Liver (tissue), 9 donors: ENCODE data around the gene RANBP3. TPM values are rescaled to one million over a fixed set of nuclear protein-coding genes. Genes with fewer than 3 reads are reported as not detected.

Experiments used
- DNase-seq: peaks from one replicate; pipeline ENCODE4 v3.0.0-alpha.2; 2017; ENCODE audit warnings: low spot score
- H3K27ac ChIP-seq, 2 donors: one replicate each; pipeline ENCODE4 v1.7.0; 2013; ENCODE audit warnings: inconsistent platforms in 2 of 2, low read length in 2 of 2, control low read depth in 1 of 2, low read depth in 1 of 2, mild to moderate bottlenecking in 1 of 2
- H3K27me3 ChIP-seq, 4 donors: one replicate each; pipeline versions ENCODE4 v1.6.1 to v1.7.0; 2013; ENCODE audit warnings: low read length in 3 of 4, inconsistent platforms in 1 of 4, mild to moderate bottlenecking in 1 of 4, moderate library complexity in 1 of 4; ENCODE audit not compliant: control insufficient read depth in 4 of 4, insufficient read depth in 4 of 4
- H3K36me3 ChIP-seq, 4 donors: one replicate each; pipeline versions ENCODE4 v1.6.1 to v1.7.0; 2013; ENCODE audit warnings: low read length in 3 of 4, mild to moderate bottlenecking in 3 of 4, low read depth in 1 of 4, moderate library complexity in 1 of 4; ENCODE audit not compliant: control insufficient read depth in 4 of 4, insufficient read depth in 3 of 4
- H3K4me1 ChIP-seq, 4 donors: one replicate each; pipeline versions ENCODE4 v1.6.1 to v1.7.0; 2013; ENCODE audit warnings: low read length in 3 of 4, mild to moderate bottlenecking in 3 of 4, moderate library complexity in 1 of 4; ENCODE audit not compliant: control insufficient read depth in 4 of 4, insufficient read depth in 4 of 4
- H3K4me3 ChIP-seq, 3 donors: one replicate each; pipeline versions ENCODE4 v1.6.1 to v1.7.0; 2013; ENCODE audit warnings: low read length in 3 of 3, control low read depth in 1 of 3, low read depth in 1 of 3, mild to moderate bottlenecking in 1 of 3
- H3K9ac ChIP-seq, 2 donors: one replicate each; pipeline ENCODE4 v1.7.0; 2013; ENCODE audit warnings: low read length in 2 of 2, mild to moderate bottlenecking in 2 of 2, moderate library complexity in 2 of 2, control low read depth in 1 of 2, low read depth in 1 of 2
- H3K9me3 ChIP-seq, 4 donors: one replicate each; pipeline versions ENCODE4 v1.6.1 to v1.7.0; 2013; ENCODE audit warnings: low read length in 3 of 4; ENCODE audit not compliant: control insufficient read depth in 4 of 4
- ATF3 ChIP-seq: IDR thresholded peaks from 2 replicates; pipeline ENCODE4 v1.6.1; 2016; ENCODE audit warnings: antibody characterized with exemption
- CTCF ChIP-seq: fragments of 150-350 bp; IDR thresholded peaks from 2 replicates; pipeline ENCODE4 v1.5.1; 2017; ENCODE audit warnings: improper control_type of control experiment, low read depth, low read length; ENCODE audit not compliant: missing input control
- EGR1 ChIP-seq, 2 donors: IDR thresholded peaks; 2 replicates each; pipeline ENCODE4 v1.6.1; 2016 to 2018; ENCODE audit warnings: antibody characterized with exemption in 2 of 2, low read depth in 2 of 2
- FOXA1 ChIP-seq: IDR thresholded peaks from 2 replicates; pipeline ENCODE4 v1.6.1; 2016; ENCODE audit warnings: antibody characterized with exemption
- FOXA2 ChIP-seq: IDR thresholded peaks from 2 replicates; pipeline ENCODE4 v1.6.1; 2016; ENCODE audit warnings: antibody characterized with exemption
- GABPA ChIP-seq, 2 donors: IDR thresholded peaks in 1 of 2; conservative IDR thresholded peaks in 1 of 2; 2 replicates each; pipeline ENCODE4 v1.6.1; 2016; ENCODE audit warnings: antibody characterized with exemption in 2 of 2, mild to moderate bottlenecking in 1 of 2, moderate library complexity in 1 of 2
- HNF4A ChIP-seq, 2 donors: conservative IDR thresholded peaks; 2 replicates each; pipeline ENCODE4 v1.6.1; 2016; ENCODE audit warnings: antibody characterized with exemption in 2 of 2, mild to moderate bottlenecking in 2 of 2
- HNF4G ChIP-seq: IDR thresholded peaks from 2 replicates; pipeline ENCODE4 v1.6.1; 2016; ENCODE audit warnings: antibody characterized with exemption
- JUND ChIP-seq, 2 donors: IDR thresholded peaks; 2 replicates each; pipeline ENCODE4 v1.6.1; 2016; ENCODE audit warnings: antibody characterized with exemption in 2 of 2
- MAX ChIP-seq: IDR thresholded peaks from 2 replicates; pipeline ENCODE4 v1.6.1; 2016; ENCODE audit warnings: antibody characterized with exemption
- NR2F2 ChIP-seq: IDR thresholded peaks from 2 replicates; pipeline ENCODE4 v1.6.1; 2016; ENCODE audit warnings: antibody characterized with exemption
- RAD21 ChIP-seq, 2 donors: IDR thresholded peaks; 2 replicates each; pipeline ENCODE4 v1.6.1; 2016; ENCODE audit warnings: antibody characterized with exemption in 2 of 2, mild to moderate bottlenecking in 2 of 2
- REST ChIP-seq: IDR thresholded peaks from 2 replicates; pipeline ENCODE4 v1.6.1; 2016; ENCODE audit warnings: antibody characterized with exemption, mild to moderate bottlenecking
- RXRA ChIP-seq, 2 donors: IDR thresholded peaks; 2 replicates each; pipeline ENCODE4 v1.6.1; 2017 to 2018; ENCODE audit warnings: antibody characterized with exemption in 2 of 2, mild to moderate bottlenecking in 1 of 2
- SP1 ChIP-seq: IDR thresholded peaks from 2 replicates; pipeline ENCODE4 v1.6.1; 2018; ENCODE audit warnings: antibody characterized with exemption, mild to moderate bottlenecking
- TAF1 ChIP-seq: conservative IDR thresholded peaks from 2 replicates; pipeline ENCODE4 v1.6.1; 2016; ENCODE audit warnings: antibody characterized with exemption, mild to moderate bottlenecking
- YY1 ChIP-seq: IDR thresholded peaks from 2 replicates; pipeline ENCODE4 v1.6.1; 2016; ENCODE audit warnings: antibody characterized with exemption, mild to moderate bottlenecking
- ZBTB33 ChIP-seq: IDR thresholded peaks from 2 replicates; pipeline ENCODE4 v1.6.1; 2016; ENCODE audit warnings: antibody characterized with exemption
- WGBS: extraction: QIAGEN DNeasy Blood & Tissue Kit; methylation state at CpG from one replicate; pipeline ENCODE4 v1.1.7; 2013; 5-methylcytosine and 5-hydroxymethylcytosine counted together
- polyA plus RNA-seq, 2 donors: library from polyadenylated mRNA; stranded (reverse) in 1 of 2; unstranded in 1 of 2; fragments of 200-250 nt in 1 of 2; fragments of >200 nt in 1 of 2; fragmentation: Nextera tagmentation in 1 of 2; extraction: Ambion mirVana in 1 of 2; gene quantifications; one replicate each; pipeline versions ENCODE4 v1.2.1 to v1.2.3, GENCODE V29; 2013 to 2015
- total RNA-seq, 2 donors: library from RNA; depleted of rRNA; stranded (reverse); fragments of >200 nt; gene quantifications; one replicate each; pipeline ENCODE4 v1.2.3, GENCODE V29; 2014
- donor health status: healthy.
- donor health status: healthy.
- donor health status: healthy.
- donor health status: healthy.
- donor health status: healthy.

The RANBP3 gene
- total and polyA plus RNA-seq, 4 donors = 10.0 to 23.3 (median 20.7) TPM

- WGBS = 96% methylated on average over 30 of the region's 30 CpGs
- Histone ChIP-seq H3K9me3 (no peaks in the 10 kb centered on the region), H3K4me1 (peaks cover 0 to 12% (median 4%) of the 10 kb centered on the region in 4 donors), H3K4me3 (no peak overlapping the region), H3K27ac (no peak overlapping the region), H3K9ac (no peak overlapping the region), H3K27me3 (no peaks in the 10 kb centered on the region), H3K36me3 (peaks cover 8 to 25% (median 10%) of the 10 kb centered on the region in 4 donors)
- no peak for DNase-seq
- TF ChIP-seq RAD21 (IDR thresholded peaks at IDR 0.05) (no peak), HNF4G (no peak), ATF3 (no peak), REST (no peak), JUND (IDR thresholded peaks at IDR 0.05) (no peak), ZBTB33 (no peak), YY1 (no peak), FOXA2 (no peak), NR2F2 (no peak), EGR1 (IDR thresholded peaks at IDR 0.05; ENCODE audit: low read depth in 2 of 2) (no peak), GABPA (IDR thresholded peaks at IDR 0.05 in 1 of 2, conservative IDR thresholded peaks at IDR 0.05 in 1 of 2) (no peak), RXRA (IDR thresholded peaks at IDR 0.05) (no peak), HNF4A (conservative IDR thresholded peaks at IDR 0.05) (no peak), TAF1 (no peak), MAX (no peak), FOXA1 (no peak), SP1 (no peak), CTCF (no peak)
These were observed 80.6 kb downstream of the RANBP3 start for GRCh38 chr19:5897189-5897969.
